Prostate gland (tissue), 2 donors: ENCODE data around the gene COL6A1. TPM values are rescaled to one million over a fixed set of nuclear protein-coding genes. Genes with fewer than 3 reads are reported as not detected.

Source experiments
- DNase-seq: peaks from one replicate; pipeline ENCODE4 v3.0.0-alpha.2; 2019; ENCODE audit warnings: low spot score
- H3K27ac ChIP-seq, 2 donors: fragments of 200-600 bp; sonication (generic); 2 replicates each; pipeline ENCODE4 v1.5.1; 2017 to 2019
- H3K27me3 ChIP-seq: fragments of 200-600 bp; sonication (generic); replicated peaks from 2 replicates; pipeline ENCODE4 v1.5.1; 2019; ENCODE audit not compliant: insufficient read depth
- H3K36me3 ChIP-seq, 2 donors: fragments of 200-600 bp; sonication (generic); 1 replicate in 1 of 2; 2 replicates in 1 of 2; pipeline versions ENCODE4 v1.5.1 to v1.8.1; 2017 to 2019
- H3K4me1 ChIP-seq: fragments of 200-600 bp; sonication (generic); replicated peaks from 2 replicates; pipeline ENCODE4 v1.5.1; 2019
- H3K4me3 ChIP-seq, 2 donors: fragments of 200-600 bp; sonication (generic); 2 replicates each; pipeline ENCODE4 v1.5.1; 2017 to 2019
- H3K9me3 ChIP-seq: fragments of 200-600 bp; sonication (generic); 2 replicates; pipeline ENCODE4 v1.5.1; 2017
- CTCF ChIP-seq, 4 experiments: fragments of 200-600 bp in 2 of 4; fragments of 450-650 bp in 2 of 4; sonication (generic) in 2 of 4; IDR thresholded peaks; 1 replicate in 3 of 4; 2 replicates in 1 of 4; pipeline ENCODE4 v1.5.1; 2016 to 2019; ENCODE audit warnings: antibody characterized with exemption in 4 of 4, mild to moderate bottlenecking in 2 of 4, moderate library complexity in 2 of 4
- POLR2A ChIP-seq: fragments of 450-650 bp; IDR thresholded peaks from one replicate; pipeline ENCODE4 v1.6.1; 2016; ENCODE audit warnings: antibody characterized with exemption, mild to moderate bottlenecking
- POLR2AphosphoS5 ChIP-seq: sonication (generic); formaldehyde crosslinking; IDR thresholded peaks from one replicate; pipeline ENCODE4 v1.6.1; 2017; ENCODE audit warnings: antibody characterized with exemption
- WGBS: methylation state at CpG from one replicate; pipeline ENCODE4 v1.1.5; 2018; 5-methylcytosine and 5-hydroxymethylcytosine counted together
- intact Hi-C: fragments of 100-400 bp; cut with DNase I; formaldehyde crosslinking; loops from one replicate; pipeline ENCODE4 v1.14.2; 2022
- total RNA-seq, 2 donors: library from RNA; depleted of rRNA; stranded (reverse); fragments of >200 nt; gene quantifications; one replicate each; pipeline ENCODE4 v1.1.0, GENCODE V29; 2016

COL6A1 gene
- total RNA-seq, 2 donors from 2014 or later: 163 to 265 TPM

GRCh38 chr21:46027851-46028493 lies 46.4 kb downstream of the COL6A1 start:
- no peaks in the 10 kb centered on the region for H3K9me3 ChIP-seq
- H3K4me3 ChIP-seq: no peak overlapping the region
- TF ChIP-seq POLR2AphosphoS5 (no peak), POLR2A (no peak), CTCF (IDR thresholded peaks at IDR 0.05) (no peak)
- H3K4me1 ChIP-seq: no peaks in the 10 kb centered on the region
- no peak for DNase-seq
- 41% methylated on average over 3 of the region's 3 CpGs for WGBS
- H3K27me3 ChIP-seq: no peaks in the 10 kb centered on the region
- H3K27ac ChIP-seq: peak overlapping the region; percentile 0 to 5
- intact Hi-C loops: no loop called here
- no peaks in the 10 kb centered on the region for H3K36me3 ChIP-seq

DNA sequence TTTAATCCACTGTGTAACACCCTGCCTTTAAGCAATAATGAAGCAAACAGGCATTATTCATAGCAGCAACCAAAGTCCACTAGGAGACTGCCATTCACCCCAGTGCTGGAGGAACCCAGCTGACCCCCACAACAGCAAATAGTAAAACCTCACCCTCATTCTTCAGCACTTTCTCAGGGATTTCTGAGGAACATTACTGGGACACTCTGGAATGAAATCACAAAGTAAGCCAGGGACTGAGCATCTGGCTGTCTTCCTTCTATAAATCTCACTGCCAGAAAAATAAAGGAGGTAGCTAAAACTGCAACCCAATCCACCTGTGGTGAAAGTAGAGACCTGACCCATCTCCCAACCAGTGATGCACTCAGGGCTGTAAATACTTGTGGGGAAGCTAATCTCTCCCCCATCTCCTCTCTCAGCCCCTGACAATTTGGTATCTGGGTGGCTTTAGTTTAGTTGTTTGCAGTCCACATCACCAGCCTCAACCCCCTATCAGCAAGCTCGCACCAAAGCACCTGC lies 47.1 kb downstream of the COL6A1 start:
- intact Hi-C loops: no loop called here
- 59% methylated on average over 1 of the region's 1 CpG for WGBS
- no peak for TF ChIP-seq POLR2AphosphoS5
- no peak for TF ChIP-seq POLR2A
- no peak for TF ChIP-seq CTCF (IDR thresholded peaks at IDR 0.05)
- H3K27ac ChIP-seq: peak overlapping the region; percentile 0 to 5
- DNase-seq: no peak
- no peak overlapping the region for H3K4me3 ChIP-seq
- no peaks in the 10 kb centered on the region for H3K36me3 ChIP-seq
- no peaks in the 10 kb centered on the region for H3K4me1 ChIP-seq
- H3K27me3 ChIP-seq: no peaks in the 10 kb centered on the region
- H3K9me3 ChIP-seq: no peaks in the 10 kb centered on the region

DNA sequence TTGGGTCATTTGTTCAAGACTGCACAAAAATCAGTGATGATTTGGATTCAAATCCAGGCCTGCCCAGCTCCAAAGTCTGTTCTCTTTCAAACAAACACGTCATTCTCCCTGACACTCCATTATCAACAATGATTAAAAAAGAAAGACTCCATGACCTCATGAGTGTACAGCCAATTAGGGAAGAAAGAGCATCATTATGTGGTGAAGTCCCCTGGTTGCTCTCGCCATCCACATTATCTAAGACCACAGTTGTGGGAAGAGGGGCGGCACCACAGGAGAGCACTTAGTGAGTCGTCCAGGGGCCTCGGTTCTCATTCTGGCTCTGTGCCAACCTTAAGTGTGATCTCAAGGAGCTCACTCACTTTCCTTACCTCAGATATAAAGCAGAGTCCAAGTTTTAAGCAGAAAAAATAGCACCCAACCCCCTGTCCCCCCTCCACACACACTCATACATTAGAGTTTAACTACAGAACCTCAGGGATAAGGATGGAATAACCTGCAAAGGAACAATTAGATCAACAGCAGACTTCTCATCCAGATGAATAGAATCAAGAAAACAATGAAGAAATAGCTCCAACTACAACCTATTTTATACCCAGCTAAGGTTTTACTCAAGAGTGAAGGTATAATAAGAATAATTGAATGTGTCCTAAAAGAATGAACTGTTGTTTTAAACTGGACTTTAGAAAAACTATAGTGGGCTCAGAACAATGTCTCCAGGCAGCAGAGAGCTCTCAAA lies 47.8 kb downstream of the COL6A1 start:
- H3K4me1 ChIP-seq: no peaks in the 10 kb centered on the region
- H3K9me3 ChIP-seq: no peaks in the 10 kb centered on the region
- no peak for TF ChIP-seq POLR2AphosphoS5
- TF ChIP-seq CTCF (IDR thresholded peaks at IDR 0.05): no peak
- no peak for TF ChIP-seq POLR2A
- intact Hi-C loops: no loop called here
- H3K36me3 ChIP-seq: no peaks in the 10 kb centered on the region
- no peaks in the 10 kb centered on the region for H3K27me3 ChIP-seq
- 46% methylated on average over 5 of the region's 5 CpGs for WGBS
- no peak overlapping the region for H3K4me3 ChIP-seq
- DNase-seq: no peak
- peak overlapping the region in 1 of 2 donors; percentile 5 for H3K27ac ChIP-seq

DNA sequence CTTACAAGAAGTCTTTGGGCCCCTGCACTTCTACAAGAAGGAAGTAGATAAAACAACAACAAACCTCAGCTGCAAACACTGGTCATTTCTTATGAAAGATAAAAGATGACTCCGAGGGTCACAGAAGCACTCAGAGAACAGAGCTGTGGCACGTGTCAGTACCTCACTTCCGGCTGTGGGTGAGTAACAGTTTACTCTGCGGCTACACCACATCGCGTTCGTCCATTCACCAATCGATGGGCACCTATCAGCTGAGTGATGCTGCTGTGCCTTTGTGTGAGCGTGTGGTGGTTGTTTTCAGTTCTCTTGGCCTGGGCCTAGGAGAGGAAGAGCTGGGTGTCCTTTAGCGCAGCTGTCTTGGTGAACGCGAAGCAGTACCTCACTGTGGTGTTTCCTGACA lies 49.9 kb downstream of the COL6A1 start:
- no peak overlapping the region for H3K4me3 ChIP-seq
- H3K4me1 ChIP-seq: no peaks in the 10 kb centered on the region
- no peak overlapping the region for H3K27ac ChIP-seq
- intact Hi-C loops: no loop called here
- no peaks in the 10 kb centered on the region for H3K27me3 ChIP-seq
- TF ChIP-seq POLR2AphosphoS5: no peak
- no peak for TF ChIP-seq POLR2A
- no peak for TF ChIP-seq CTCF (IDR thresholded peaks at IDR 0.05)
- no peak for DNase-seq
- H3K36me3 ChIP-seq: no peaks in the 10 kb centered on the region
- no peaks in the 10 kb centered on the region for H3K9me3 ChIP-seq
- 89% methylated on average over 12 of the region's 12 CpGs for WGBS

GRCh38 chr21:46032100-46032499 lies 50.5 kb downstream of the COL6A1 start:
- TF ChIP-seq POLR2AphosphoS5: no peak
- TF ChIP-seq POLR2A: no peak
- no peak for TF ChIP-seq CTCF (IDR thresholded peaks at IDR 0.05)
- Histone ChIP-seq H3K4me1 (no peaks in the 10 kb centered on the region), H3K36me3 (no peaks in the 10 kb centered on the region), H3K27me3 (no peaks in the 10 kb centered on the region), H3K9me3 (no peaks in the 10 kb centered on the region), H3K4me3 (no peak overlapping the region), H3K27ac (no peak overlapping the region)
- no peak for DNase-seq
- intact Hi-C loops: no loop called here
- 88% methylated on average over 6 of the region's 6 CpGs for whole genome bisulfite sequencing
